HG03280 (cell line): Measurements from ENCODE around the gene SIAH3.

Experiments used
- ATAC-seq: cut with Tn5 transposase; IDR thresholded peaks from one replicate; pipeline ENCODE4 v1.9.1; 2021; ENCODE audit warnings: mild to moderate bottlenecking, moderate library complexity; ENCODE audit not compliant: unreplicated experiment

SIAH3 gene

GRCh38 chr13:45823583-45823982 lies 28.0 kb downstream of the SIAH3 start:
- ATAC-seq, result no peak

- ATAC-seq, result no peak
Measured at GRCh38 chr13:45821811-45822210, 29.7 kb downstream of the SIAH3 start.

GRCh38 chr13:45820106-45820838 lies 31.3 kb downstream of the SIAH3 start:
- ATAC-seq, result no peak

GRCh38 chr13:45817833-45818232 lies 33.7 kb downstream of the SIAH3 start:
- no peak for ATAC-seq

- no peak for ATAC-seq
Measured at GRCh38 chr13:45816427-45816826, 35.1 kb downstream of the SIAH3 start.

GRCh38 chr13:45812695-45813372 lies 38.7 kb downstream of the SIAH3 start:
- no peak for ATAC-seq

GRCh38 chr13:45811891-45812694 lies 39.5 kb downstream of the SIAH3 start:
- no peak for ATAC-seq

- no peak for ATAC-seq
Measured at GRCh38 chr13:45809801-45810394, 41.7 kb downstream of the SIAH3 start.

GRCh38 chr13:45808925-45809324 lies 42.6 kb downstream of the SIAH3 start:
- no peak for ATAC-seq

GRCh38 chr13:45807520-45808099 lies 43.9 kb downstream of the SIAH3 start:
- no peak for ATAC-seq

GRCh38 chr13:45800485-45800884 lies 51.1 kb downstream of the SIAH3 start:
- no peak for ATAC-seq

- ATAC-seq, result no peak
Measured at GRCh38 chr13:45799451-45799850, 52.1 kb downstream of the SIAH3 start.

GRCh38 chr13:45798851-45799250 lies 52.7 kb downstream of the SIAH3 start:
- no peak for ATAC-seq

GRCh38 chr13:45796426-45797235 lies 54.9 kb downstream of the SIAH3 start:
- ATAC-seq, result no peak

- no peak for ATAC-seq
Measured at GRCh38 chr13:45792827-45793303, 58.7 kb downstream of the SIAH3 start.

- no peak for ATAC-seq
Measured at GRCh38 chr13:45788011-45788410, 63.5 kb downstream of the SIAH3 start.

- ATAC-seq, result no peak
Measured at GRCh38 chr13:45787346-45787745, 64.2 kb downstream of the SIAH3 start.

- no peak for ATAC-seq
Measured at GRCh38 chr13:45786293-45786920, 65.1 kb downstream of the SIAH3 start.
